Hindlimb muscle (tissue), 1 donor: ENCODE results near the gene PRKG1. TPM values are rescaled to one million over a fixed set of nuclear protein-coding genes. Genes with fewer than 3 reads are reported as not detected.

Experiments
- DNase-seq: peaks from one replicate; pipeline ENCODE4 v3.0.0-alpha.2; 2013
- polyA plus RNA-seq: library from polyadenylated mRNA; unstranded; fragments of 120-200 nt; gene quantifications from one replicate; pipeline ENCODE4 v1.2.1, GENCODE V29; 2013; ENCODE audit not compliant: insufficient read length

Gene PRKG1
- polyA plus RNA-seq, 1 donor = 35.5 TPM

DNA sequence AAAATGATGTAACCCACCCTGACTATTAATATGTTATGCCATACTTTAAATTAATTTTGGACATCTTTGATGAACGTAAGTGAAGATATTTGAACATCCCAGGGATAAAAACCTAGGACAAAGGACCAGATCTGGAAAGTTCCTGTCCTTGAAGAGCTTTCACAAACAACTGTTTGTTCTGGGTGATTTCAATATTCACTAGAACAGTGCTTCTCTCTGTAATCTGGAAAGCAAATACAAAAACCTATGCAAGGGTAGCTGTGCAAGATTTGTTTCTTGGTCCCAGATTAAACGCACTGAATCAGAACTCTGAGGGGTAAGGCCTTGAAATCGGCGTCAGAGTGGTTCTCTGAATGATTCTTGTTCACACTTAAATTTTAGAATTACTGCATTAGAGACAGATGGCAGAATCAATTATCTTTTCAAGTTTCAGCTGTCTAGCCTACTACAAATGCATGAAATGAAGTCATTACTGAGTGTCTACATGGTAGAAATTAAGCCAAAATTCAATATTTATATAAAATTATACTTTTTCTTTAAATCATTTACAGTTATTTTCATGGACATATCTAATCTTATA, 694.7 kb downstream of the PRKG1 start:
- no peak for DNase-seq

DNA sequence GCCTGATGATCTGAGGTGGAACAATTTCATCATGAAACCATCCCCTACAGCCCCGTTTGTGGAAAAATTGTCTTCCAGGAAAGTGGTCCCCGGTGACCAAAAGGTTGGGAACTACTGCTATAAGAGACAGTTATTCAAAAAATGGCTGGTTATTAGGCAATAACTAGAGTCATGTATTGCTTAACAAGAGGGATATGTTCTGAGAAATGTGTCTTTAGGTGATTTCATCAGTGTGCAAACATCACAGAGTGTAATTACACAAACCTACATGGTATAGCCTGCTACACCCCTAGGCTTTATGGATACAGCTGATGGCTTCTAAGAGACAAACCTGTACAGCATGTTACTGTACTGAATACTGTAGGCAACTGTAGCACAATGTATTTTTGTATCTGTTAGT, 696.4 kb downstream of the PRKG1 start:
- no peak for DNase-seq

- DNase-seq = no peak
These were observed 698.1 kb downstream of the PRKG1 start for GRCh38 chr10:51772387-51772786.

DNA sequence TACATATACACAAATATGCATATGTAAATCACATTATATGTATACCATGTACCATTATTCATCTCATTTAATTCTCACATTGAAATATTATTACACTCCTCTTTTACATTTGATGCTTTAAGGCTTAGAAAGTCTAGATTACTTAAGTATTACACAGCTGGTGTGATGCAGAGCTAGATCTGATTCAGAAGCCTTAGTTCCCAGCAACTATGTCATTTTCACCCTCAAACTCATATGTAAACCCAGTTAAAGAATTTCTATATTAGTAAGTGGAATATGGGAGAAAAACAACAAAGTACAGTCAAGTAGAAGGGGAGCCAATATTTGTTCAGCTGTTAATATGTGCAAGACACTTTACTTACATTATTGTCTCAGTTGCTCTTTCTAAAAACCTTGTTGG, 699.4 kb downstream of the PRKG1 start:
- DNase-seq = no peak

DNA sequence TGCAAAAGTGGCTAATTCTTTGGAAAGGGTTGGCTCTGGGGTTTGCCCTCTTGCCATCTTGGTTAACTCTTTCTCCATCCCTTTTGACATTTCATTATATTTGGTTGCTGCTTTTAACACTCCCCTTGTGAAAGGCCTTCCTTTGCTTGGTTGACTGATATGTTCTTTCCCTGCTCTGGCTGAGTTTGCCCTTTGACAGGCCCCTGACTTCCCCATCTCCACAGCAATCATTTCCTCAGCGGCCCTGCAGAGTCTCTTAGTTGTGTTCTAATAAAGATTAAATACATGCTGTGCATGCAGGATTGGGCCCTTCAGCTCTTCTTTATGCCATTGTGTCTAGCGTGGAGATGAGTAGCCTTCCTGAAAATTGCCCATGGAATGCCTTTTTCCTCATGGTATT, 709.7 kb downstream of the PRKG1 start:
- no peak for DNase-seq

GRCh38 chr10:51786016-51786683, 711.9 kb downstream of the PRKG1 start:
- DNase-seq = no peak

GRCh38 chr10:51786684-51787035, 712.4 kb downstream of the PRKG1 start:
- DNase-seq = no peak

DNA sequence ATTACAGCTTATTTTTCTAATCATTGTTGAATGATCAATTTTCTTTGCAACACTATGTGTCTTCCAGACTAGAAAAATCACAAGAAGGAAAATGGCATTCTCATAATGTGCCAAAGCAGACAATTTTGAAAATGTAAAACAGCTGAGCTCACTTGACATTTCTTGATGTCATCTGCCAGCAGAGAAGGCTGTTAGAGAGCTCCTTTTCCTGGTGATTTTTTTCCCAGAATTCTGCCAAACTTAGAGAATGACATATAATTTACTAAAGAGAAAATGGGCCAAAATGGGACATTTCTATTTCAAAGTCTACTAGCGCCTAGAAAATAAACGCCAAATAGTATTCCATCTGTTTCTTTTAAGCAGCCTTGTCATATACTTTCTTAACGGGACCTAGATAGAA, 714.0 kb downstream of the PRKG1 start:
- DNase-seq = no peak

DNA sequence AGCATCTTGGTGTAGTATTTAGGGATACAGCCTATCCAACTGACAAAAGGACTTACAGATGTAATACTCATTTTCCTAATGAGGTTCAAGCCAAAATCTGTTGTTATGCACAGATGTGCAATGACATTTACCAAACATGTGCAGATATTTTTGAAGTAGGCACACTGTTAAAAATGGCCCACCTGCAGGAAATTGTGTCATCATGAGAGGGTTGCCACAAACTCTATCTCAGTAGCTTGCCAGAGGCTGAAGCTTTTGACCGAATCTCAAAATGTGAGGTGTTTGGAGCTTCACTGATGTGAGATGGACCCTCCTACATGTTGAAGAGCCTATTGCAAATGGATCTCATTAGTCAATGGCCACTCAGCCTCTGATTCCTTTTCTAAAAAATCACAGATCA, 714.8 kb downstream of the PRKG1 start:
- peak; percentile 15 for DNase-seq

- DNase-seq = peak; percentile 17
These were observed 715.6 kb downstream of the PRKG1 start for GRCh38 chr10:51789903-51790302.

GRCh38 chr10:51792678-51793077, 718.4 kb downstream of the PRKG1 start:
- no peak for DNase-seq

- DNase-seq = no peak
These were observed 725.8 kb downstream of the PRKG1 start for GRCh38 chr10:51800121-51800520.

GRCh38 chr10:51800725-51801424, 726.6 kb downstream of the PRKG1 start:
- DNase-seq = no peak

GRCh38 chr10:51802030-51802429, 727.7 kb downstream of the PRKG1 start:
- DNase-seq = no peak

- no peak for DNase-seq
These were observed 730.6 kb downstream of the PRKG1 start for GRCh38 chr10:51804866-51805265.

GRCh38 chr10:51806079-51806835, 732.0 kb downstream of the PRKG1 start:
- DNase-seq = no peak

DNA sequence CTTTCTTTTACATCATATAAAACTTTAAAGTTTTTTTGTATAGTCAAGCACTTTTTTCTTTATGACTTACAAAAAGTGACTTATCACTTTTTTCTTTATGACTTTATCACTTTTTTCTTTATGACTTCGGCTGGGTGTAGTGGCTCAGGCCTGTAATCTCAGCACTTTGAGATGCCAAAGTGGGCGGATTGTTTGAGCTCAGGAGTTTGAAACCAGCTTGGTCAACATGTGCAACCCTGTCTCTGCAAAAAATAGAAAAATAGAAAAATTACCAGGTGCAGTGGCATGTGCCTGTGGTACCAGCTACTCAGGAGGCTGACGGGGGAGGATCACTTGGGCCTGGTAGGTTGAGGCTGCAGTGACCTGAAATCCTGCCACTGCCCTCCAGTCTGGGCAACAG, 733.9 kb downstream of the PRKG1 start:
- DNase-seq = no peak

DNA sequence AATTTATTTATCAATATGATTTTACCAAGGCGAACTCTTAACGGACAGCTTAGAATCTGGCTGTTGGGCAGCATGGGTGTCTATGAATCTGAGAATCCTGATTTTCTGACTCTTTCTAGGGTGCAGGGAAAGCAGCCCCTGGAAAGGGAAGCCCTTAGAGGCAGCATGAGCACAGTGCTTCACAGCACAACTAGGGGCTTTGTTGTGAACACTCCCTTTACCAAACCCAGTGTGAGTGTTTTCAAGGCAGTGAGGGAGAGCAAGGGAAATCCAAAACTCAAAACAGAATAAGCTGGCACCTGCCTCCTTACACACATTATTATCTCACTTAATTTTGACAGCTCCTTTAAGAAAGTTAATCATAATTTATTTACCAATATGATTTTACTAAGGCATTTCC, 741.4 kb downstream of the PRKG1 start:
- DNase-seq = no peak

- DNase-seq = no peak
These were observed 746.8 kb downstream of the PRKG1 start for GRCh38 chr10:51821045-51821444.

- DNase-seq = no peak
These were observed 747.5 kb downstream of the PRKG1 start for GRCh38 chr10:51821745-51822144.

DNA sequence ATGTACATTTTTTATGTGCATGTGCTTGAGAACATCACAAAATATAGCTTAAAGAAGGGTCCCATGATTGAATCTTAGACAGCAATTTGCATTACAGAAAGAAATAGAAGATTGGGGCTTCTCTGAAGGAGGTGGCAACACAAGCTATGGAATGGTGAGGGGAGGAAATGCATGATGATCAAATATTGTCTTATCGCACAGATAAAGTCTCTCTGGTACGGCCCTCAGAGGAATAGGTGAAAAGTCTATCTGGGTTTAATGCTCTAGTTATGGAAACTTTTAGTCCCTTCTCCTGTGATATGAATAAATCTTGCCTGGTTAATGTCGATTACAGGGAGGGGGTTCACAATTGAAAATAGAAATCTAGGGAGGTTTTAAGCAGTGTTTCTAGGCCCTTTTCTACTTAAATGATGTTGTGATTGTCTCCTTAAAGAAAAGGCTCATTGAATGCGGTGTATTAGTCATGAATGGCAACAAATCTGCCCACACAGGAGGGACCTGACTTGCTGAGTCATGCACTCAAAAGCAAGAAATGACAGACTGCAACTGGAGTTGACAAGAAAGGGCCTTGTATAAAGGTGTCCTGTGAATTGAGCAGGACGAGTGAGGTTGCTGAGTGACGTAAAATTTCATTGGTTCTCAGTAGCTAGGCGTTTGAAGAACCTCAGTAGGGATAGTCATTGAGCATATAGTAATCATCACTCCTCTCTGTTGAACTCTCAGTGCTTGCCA, 758.5 kb downstream of the PRKG1 start:
- no peak for DNase-seq

- DNase-seq = no peak
These were observed 760.3 kb downstream of the PRKG1 start for GRCh38 chr10:51834548-51834947.

DNA sequence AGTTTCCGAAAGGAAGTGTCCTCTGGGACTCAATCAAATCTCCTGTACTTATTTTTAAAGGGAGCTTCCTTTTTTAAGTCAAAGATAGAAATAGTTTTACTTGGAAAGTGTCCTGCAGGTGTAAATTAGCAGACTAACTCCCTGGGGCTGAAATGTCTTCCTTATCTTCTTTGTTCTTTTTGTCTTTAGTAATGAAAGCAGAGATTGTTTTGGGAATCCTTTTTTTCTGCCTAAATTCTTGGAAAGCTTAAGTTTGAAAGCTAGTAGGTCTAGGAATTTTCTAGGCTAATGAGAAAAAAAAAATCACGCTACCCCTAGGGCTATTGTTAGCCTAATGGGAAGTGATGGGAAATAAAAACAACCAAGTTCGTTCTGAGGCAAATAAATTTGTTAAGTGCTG, 764.2 kb downstream of the PRKG1 start:
- no peak for DNase-seq
